ENCODE results near the gene P2RY8.

Gene P2RY8

GRCh38 chrX:1417921-1418771, 118.8 kb downstream of the P2RY8 start:
- no peak for DNase-seq (ENCODE audit: low read depth)

- DNase-seq (ENCODE audit: low read depth), result no peak
These were observed 119.8 kb downstream of the P2RY8 start for GRCh38 chrX:1416965-1417760.

DNA sequence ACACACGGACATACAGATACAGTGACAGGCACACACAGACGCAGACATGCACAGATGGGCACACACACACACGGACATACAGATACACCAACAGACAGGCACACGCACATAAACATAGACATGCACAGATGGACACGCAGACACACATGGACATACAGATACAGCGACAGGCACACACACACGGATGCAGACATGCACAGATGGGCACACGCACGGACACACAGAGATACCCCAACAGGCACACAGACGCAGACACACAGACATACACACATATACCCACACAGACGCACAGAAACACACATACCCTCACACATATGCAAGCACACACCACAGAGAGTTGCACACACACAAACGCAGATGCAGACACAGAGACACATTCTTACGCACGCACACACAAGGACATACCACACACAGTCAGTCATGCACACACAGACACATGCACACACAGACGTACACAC, 120.6 kb downstream of the P2RY8 start:
- DNase-seq (ENCODE audit: low read depth), result no peak

Measured in T-helper 22 cell (primary cell).